Stimulated activated CD4-positive, alpha-beta T cell treated with anti-CD3 and anti-CD28 coated beads, Interleukin-15, amount 100 ng/mL, for 48 hours (primary cell): ENCODE measurements around the gene SEC22C.
A peak's percentile ranks its signal among the peaks of the same experiment; 100 is the strongest.
"Not testable (repeated sequence)": the region's sequence is repeated elsewhere in the genome, so short reads cannot be mapped to it uniquely, and the experiment has no call there.

Experiments used
- DNase-seq, 2 donors: peaks; one replicate each; pipeline ENCODE4 v3.0.0-alpha.2; 2020; ENCODE audit warnings: low read depth in 2 of 2

Gene SEC22C

DNA sequence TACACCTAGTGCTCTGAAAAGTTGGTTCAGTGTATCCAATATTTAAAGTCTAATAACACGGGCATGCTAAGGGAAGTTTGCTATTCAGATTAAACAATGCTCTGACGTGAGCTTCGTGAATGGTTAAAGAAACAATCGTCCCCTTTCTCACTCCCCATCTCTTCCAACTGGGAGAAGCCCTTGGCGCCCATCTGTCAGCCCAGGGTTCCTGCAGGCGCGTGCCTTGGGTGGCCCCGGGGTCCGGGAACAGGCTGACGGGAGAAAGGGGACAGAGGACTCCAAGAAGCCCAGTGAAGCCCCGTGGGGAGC, 413 bp downstream of the SEC22C start:
- no peak for DNase-seq

GRCh38 chr3:42579346-42579745, 2.4 kb downstream of the SEC22C start:
- not testable (repeated sequence) for DNase-seq

DNA sequence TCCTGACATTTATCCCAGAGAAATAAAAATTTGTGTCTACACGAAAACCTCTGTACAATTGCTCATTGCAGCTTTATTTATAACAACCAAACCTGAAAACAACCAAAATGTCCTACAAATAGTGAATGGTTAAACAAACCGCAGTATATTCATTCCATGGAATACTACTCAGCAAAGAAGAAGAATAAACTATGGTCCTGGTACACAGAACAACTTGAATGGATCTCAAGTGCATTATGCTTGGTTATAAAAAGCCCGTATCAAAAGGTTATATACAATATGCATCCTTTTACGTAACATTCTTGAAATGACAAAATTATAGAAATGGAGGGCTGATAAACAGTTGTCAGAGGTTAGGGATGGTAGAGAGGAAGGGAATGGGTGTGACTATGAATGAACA, 3.7 kb downstream of the SEC22C start:
- no peak for DNase-seq

DNA sequence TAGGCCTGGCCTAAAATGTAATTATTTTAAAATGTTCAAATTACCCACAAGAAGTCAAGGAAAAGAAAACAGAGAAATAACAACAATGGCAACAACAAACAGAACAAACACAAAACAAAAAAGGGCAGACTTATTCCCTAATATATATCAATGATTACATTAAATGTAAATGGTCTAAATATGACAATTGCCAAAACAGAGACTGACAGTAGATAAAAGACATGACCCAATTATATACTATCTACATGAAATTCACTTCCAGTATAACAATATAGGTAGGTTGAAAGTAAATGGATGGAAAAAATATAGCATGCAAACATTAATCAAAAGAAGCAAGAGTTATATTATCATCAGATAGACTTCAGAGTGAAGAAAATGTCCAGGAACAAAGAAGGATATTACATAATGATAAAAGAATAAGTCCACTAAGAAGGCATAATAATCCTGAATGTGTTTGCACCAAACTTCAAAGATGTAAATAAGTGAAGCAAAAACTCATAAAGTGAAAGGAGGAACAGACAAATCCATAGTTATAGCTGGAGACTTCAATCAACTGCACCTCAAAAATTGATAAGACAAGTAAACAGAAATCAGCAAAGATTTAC, 6.5 kb downstream of the SEC22C start:
- no peak for DNase-seq

GRCh38 chr3:42572278-42572677, 9.5 kb downstream of the SEC22C start:
- no peak for DNase-seq

DNA sequence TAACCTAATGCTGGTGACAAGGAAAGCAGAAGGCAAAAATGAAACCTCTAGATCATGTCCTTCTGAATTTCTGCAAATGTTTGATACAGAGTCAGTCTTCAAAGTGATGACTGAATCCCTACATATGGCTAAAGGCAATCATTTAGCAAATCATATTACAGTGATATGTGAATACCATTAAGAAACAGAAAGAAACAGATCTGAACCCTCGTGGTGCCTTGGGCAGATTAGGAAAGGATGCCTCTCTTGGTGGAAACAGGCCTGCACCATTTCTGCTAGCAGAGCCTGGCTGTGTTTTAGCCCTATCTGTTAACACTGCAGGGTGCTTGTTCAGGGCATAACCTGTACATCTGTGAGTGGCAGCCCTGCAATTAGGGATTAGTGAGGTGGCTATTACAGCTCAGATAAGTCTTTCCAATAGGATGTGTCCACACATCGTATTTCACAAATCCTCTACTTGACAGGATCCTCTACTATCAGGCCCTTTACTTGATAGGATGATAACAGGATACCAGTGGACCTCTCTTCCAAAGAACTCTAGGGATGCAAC, 12.1 kb downstream of the SEC22C start:
- no peak for DNase-seq

DNA sequence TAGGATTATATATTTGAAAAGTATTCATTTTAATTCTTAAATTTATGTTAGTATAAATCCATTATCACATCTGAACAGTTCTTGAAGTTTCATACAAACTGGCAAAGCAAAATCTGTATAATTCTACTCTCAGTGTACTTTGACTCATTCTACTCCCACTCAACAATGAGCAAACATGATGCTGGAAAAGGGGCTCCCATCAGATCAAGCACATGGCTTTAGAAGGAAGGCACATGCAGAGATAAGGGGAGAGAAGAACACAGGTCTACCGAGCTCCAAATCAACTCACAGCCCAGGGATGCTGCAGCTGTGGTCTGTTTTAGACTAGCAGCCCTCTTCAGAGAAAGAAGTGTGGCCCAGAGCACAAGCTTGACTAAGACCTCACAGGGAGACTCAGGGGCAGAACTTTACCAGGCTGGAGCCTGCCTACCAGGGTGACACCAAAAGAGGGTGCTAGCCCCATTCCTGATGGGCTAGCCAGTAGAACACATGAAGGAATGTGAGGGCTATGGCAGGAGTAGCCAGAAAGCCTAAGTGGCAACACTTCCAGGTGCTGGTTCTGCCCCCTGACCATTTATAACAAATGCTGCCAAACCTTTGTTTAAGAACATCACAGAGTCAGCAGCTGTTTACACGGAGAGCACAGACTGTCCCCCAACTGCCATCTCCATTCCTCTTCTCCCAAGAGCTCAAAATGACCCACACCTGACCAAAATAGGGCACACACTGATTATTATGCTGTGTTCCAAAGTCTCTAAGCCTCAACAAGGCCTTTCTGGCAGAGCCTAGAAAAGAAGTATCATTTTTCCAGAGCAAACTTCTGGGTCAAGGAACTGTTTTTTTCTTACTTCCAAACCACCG, 19.5 kb downstream of the SEC22C start:
- DNase-seq = no peak

DNA sequence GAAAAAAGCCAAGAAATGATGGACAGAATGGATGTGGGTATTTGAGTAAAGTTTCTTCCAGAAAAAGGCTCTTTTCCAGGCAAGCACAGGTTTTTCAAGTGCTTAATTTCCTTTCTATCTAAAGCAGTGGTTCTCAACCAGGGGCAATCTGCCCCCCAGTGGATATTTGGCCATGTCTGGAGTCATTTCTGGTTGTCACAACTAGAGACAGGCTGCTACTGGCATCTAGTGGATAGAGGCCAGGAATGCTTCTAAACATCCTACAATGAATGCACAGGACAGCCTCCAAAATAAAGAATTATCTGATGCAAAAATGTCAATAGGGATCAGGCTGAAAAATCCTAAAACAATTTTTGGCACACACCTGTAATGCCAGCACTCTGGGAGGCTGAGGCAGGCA, 23.9 kb downstream of the SEC22C start:
- no peak for DNase-seq

DNA sequence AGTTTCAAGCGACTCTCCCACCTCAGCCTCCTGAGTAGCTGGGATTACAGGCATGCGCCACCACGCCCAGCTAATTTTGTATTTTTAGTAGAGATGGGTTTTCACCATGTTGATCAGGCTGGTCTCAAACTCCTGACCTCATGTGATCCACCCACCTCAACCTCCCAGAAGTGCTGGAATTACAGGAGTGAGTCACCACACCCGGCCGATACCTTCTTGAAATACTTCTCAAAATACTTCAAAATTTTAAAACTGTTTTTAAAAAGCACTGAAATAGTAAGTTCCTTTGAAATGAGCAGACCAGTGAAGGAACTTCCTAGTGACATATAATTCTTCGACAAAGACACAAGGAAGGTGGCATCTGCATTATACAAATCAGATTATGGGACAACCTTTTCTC, 24.9 kb downstream of the SEC22C start:
- DNase-seq = not testable (repeated sequence)

DNA sequence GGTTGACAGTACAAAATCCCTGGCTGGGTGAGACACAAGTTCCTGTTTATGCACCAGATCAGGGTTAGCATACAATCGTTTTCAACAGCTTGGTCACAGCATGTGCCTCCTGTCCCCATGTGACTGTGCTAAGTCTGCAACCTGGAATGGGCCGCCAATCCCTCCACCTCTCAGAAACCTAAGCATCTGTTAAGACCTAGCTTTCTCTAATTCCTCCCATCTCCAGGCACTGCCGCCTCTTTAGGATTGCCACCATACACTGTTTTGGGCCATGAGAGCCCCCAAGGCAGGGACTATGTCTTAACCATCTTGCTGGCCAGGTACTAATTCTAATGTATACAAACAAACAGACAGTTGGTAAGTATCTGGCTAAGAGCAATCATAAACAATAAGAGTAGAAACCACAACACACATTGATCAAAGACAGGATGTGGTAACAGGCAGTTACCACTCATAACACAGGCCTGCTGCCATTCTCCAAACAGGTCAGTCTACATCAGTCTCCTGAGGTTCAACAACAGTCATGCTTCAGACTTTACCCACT, 25.6 kb downstream of the SEC22C start:
- no peak for DNase-seq

DNA sequence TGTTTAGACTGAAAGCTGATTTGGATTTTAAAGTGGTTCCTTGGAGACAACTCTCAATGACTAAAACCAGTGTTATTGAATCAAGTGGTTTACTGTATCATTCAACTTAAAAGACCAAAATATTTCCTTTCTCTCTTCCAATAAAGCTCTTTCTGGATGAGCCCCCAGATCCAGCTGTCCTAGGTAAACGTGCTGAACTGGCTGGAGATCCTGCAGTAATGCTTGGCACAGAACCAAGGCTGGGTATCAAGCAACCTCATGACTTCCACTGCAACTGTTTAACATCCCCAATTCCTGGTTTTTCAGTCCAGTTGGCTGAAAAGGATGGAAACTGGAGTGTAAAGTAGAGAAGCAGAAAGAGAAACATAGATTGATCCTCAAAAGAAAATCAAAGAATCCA, 28.9 kb downstream of the SEC22C start:
- DNase-seq = no peak

GRCh38 chr3:42550250-42550649, 31.5 kb downstream of the SEC22C start:
- DNase-seq = no peak

GRCh38 chr3:42549131-42549530, 32.6 kb downstream of the SEC22C start:
- no peak for DNase-seq

- DNase-seq = peak; percentile 15 to 49
Observed at GRCh38 chr3:42547401-42547945, 34.3 kb downstream of the SEC22C start.

- no peak for DNase-seq
Observed at GRCh38 chr3:42546691-42547213, 35.0 kb downstream of the SEC22C start.

DNA sequence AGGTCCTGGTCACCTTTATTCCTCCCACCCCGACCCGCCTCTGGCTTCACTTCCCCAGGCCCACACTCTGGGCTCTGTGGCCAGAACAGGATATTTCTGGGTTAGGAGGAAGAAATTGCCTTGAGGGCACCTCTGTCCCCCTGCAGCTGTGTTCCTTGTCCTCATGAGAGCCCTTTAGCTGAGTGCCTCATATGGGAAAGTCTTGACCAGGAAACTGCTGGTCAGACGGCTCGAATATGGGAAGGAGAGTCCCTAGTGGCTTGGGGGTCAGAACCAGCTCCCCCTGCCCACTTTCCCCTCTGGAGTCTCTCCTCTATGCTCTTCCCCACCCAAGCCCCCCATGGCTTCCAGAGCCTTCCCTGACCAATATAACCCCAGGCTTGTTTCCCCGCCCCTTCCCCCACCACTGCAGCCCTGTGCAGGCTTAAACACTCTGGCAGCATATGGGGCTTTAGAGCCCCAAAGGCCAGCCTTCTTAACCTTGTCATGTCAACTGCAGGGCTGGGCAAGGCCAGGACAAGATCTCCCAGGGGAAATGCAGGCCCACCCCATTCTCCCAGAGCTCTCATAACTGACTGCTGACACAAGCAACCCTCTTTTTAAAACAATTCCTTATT, 36.4 kb downstream of the SEC22C start:
- DNase-seq = no peak

DNA sequence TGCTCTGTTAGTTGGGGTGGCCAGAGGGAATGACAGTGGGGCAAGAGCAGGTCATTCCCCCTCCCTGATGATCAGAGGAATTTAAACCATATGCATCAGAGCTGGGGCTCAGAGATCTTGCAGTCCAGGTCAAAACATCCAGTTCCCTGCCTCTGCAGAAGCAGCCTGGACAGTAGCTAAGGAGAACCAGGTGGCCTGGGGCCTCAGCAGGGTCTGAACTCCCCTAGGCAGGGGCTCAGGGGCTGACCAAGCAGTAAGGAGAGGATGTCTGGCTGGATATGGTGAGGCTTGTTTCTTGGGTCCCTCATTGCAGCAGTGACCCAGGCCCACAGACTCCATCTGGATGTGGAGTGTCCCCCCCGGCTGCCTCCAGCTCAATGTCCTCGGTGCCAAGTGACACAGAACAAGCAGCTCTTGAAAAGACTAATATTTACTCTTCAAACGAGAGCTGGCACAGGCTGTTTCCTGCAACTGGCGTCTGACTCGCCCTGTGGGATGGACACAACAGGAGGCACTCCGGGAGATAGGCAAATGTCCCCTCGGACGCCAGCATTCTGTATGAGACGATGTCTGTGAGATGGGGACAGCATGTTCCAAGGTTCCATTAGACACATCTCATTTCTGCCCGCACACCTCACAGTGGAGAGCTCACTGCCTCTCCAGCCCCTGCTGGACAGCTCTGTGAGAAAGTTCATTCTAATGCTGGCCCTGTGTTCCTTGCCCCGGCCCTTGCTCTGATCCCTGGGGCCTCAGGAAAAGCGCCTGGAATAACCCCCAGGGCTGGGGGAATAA, 37.1 kb downstream of the SEC22C start:
- DNase-seq = no peak

DNA sequence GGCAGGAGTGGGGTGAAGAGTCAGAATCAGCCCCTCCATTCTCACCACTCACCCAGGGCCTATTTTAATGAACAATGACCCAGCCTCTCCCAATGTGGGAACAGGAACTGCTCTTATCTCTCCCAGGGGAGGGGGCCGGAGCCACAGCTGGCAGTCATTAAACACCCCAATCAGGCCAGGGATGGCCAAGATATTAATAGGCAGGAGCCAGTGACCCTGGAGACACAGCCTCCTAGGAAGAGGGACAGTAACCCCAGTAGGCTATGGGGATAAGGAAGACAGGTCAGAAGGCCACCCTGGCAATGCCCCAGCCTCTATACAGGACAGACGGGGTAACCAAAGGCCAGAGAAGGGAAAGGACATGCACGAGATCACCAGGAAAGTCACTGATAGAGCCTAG, 40.7 kb downstream of the SEC22C start:
- DNase-seq = no peak

GRCh38 chr3:42539871-42540714, 41.7 kb downstream of the SEC22C start:
- peak; percentile 41 to 57 for DNase-seq

GRCh38 chr3:42537350-42537749, 44.4 kb downstream of the SEC22C start:
- DNase-seq = no peak
